CD4-positive, alpha-beta T cell (primary cell): ENCODE data around the gene RAI1. TPM values are rescaled to one million over a fixed set of nuclear protein-coding genes. Genes with fewer than 3 reads are reported as not detected.

Experiments used
- ATAC-seq: fragments of 200-7000 bp; cut with Tn5 transposase; one replicate; pipeline ENCODE4 v1.10.0; 2022; ENCODE audit warnings: mild to moderate bottlenecking; ENCODE audit not compliant: poor library complexity
- CTCF ChIA-PET: fragments of 350-600 bp; sonication (Branson Sonifier 250); formaldehyde crosslinking; loops from one replicate; lab custom pipeline; 2021; ENCODE audit warnings: antibody characterized with exemption, inconsistent platforms; lab: Charles Lee
- POLR2A ChIA-PET: fragments of 350-600 bp; sonication (Branson Sonifier 250); formaldehyde crosslinking; loops from one replicate; lab custom pipeline; 2021; ENCODE audit warnings: antibody characterized with exemption, inconsistent platforms; lab: Charles Lee
- DNase-seq, 14 experiments: peaks; one replicate each; pipeline ENCODE4 v3.0.0-alpha.2; 2013 to 2020; ENCODE audit warnings: mixed read lengths in 2 of 14
- H3K27ac ChIP-seq, 2 donors: one replicate each; pipeline versions ENCODE4 v1.5.1 to v1.7.0; 2013; ENCODE audit warnings: low read length in 2 of 2, low read depth in 1 of 2, mild to moderate bottlenecking in 1 of 2
- H3K27me3 ChIP-seq, 2 experiments: 1 replicate in 1 of 2; 2 replicates in 1 of 2; pipeline versions ENCODE4 v1.6.1 to v1.7.0; 2013; ENCODE audit warnings: low read length in 2 of 2, control low read depth in 1 of 2, mild to moderate bottlenecking in 1 of 2, moderate library complexity in 1 of 2; ENCODE audit not compliant: insufficient read depth in 2 of 2, control insufficient read depth in 1 of 2
- H3K36me3 ChIP-seq: one replicate; pipeline ENCODE4 v1.6.1; 2013; ENCODE audit warnings: low read length, control low read depth; ENCODE audit not compliant: insufficient read depth
- H3K4me1 ChIP-seq: one replicate; pipeline ENCODE4 v1.6.1; 2013; ENCODE audit warnings: low read length, control low read depth; ENCODE audit not compliant: insufficient read depth
- H3K4me3 ChIP-seq: one replicate; pipeline ENCODE4 v1.5.1; 2013; ENCODE audit warnings: mild to moderate bottlenecking, low read length, moderate library complexity
- H3K9me3 ChIP-seq, 2 experiments: 1 replicate in 1 of 2; 2 replicates in 1 of 2; pipeline versions ENCODE4 v1.6.1 to v1.7.0; 2013; ENCODE audit warnings: low read length in 2 of 2, mild to moderate bottlenecking in 2 of 2, control low read depth in 1 of 2, moderate library complexity in 1 of 2; ENCODE audit not compliant: control insufficient read depth in 1 of 2, insufficient read depth in 1 of 2
- H3K27ac Mint-ChIP-seq: one replicate; pipeline ENCODE4 v1.8.0; 2020; ENCODE audit warnings: mixed read lengths
- H3K27me3 Mint-ChIP-seq: one replicate; pipeline ENCODE4 v1.8.0; 2021; ENCODE audit warnings: mixed read lengths
- H3K36me3 Mint-ChIP-seq: one replicate; pipeline ENCODE4 v1.8.0; 2021; ENCODE audit warnings: low read depth, mixed read lengths
- H3K4me1 Mint-ChIP-seq: one replicate; pipeline ENCODE4 v1.8.0; 2021; ENCODE audit warnings: low read depth, mixed read lengths
- H3K4me3 Mint-ChIP-seq: one replicate; pipeline ENCODE4 v1.8.0; 2020; ENCODE audit warnings: mild to moderate bottlenecking, mixed read lengths
- H3K9me3 Mint-ChIP-seq: one replicate; pipeline ENCODE4 v1.8.0; 2020; ENCODE audit warnings: mixed read lengths
- intact Hi-C, 2 experiments: fragments of 100-400 bp; cut with DNase I in 1 of 2; cut with micrococcal nuclease in 1 of 2; formaldehyde crosslinking; loops; one replicate each; pipeline versions ENCODE4 v1.15.1 to v1.9.0; 2023 to 2025; cut with DNase I, micrococcal nuclease
- total RNA-seq, 174 experiments: library from RNA in 2 of 174; stranded (reverse) in 2 of 174; gene quantifications; one replicate each; pipeline ENCODE4 v1.2.3 and lab custom pipeline; 2021 to 2026
- TF ChIP-seq, protein P1 (sequence below): fragments of 200-600 bp; IDR thresholded peaks from one replicate; pipeline ENCODE4 v1.8.0; 2022; ENCODE audit warnings: antibody characterized with exemption, mild to moderate bottlenecking

Gene RAI1
- total RNA-seq, 2 experiments from 2014 or later = 19.3 to 25.2 TPM

GRCh38 chr17:17692353-17693252, 11.3 kb downstream of the RAI1 start:
- Mint-ChIP-seq H3K4me3 (peak overlapping the region; percentile 81), H3K27me3 (no peaks in the 10 kb centered on the region), H3K9me3 (no peaks in the 10 kb centered on the region), H3K27ac (peak overlapping the region; percentile 96), H3K36me3 (peaks cover 5% of the 10 kb centered on the region), H3K4me1 (peaks cover 65% of the 10 kb centered on the region)
- peak overlapping the region in 1 of 2 donors; percentile 51 for H3K27ac ChIP-seq
- no peaks in the 10 kb centered on the region for H3K27me3 ChIP-seq
- peaks cover 58% of the 10 kb centered on the region for H3K4me1 ChIP-seq
- no peaks in the 10 kb centered on the region for H3K9me3 ChIP-seq
- intact Hi-C loops = loop anchor here (1.0 to 10.0 kb wide), 4 partner anchors 8 to 280 kb away; partner anchors contain the start of genes DRC3 (in 1 of the 2) and TOM1L2 (in 1 of the 2)
- H3K4me3 ChIP-seq = no peak overlapping the region
- TF ChIP-seq, protein P1, sequence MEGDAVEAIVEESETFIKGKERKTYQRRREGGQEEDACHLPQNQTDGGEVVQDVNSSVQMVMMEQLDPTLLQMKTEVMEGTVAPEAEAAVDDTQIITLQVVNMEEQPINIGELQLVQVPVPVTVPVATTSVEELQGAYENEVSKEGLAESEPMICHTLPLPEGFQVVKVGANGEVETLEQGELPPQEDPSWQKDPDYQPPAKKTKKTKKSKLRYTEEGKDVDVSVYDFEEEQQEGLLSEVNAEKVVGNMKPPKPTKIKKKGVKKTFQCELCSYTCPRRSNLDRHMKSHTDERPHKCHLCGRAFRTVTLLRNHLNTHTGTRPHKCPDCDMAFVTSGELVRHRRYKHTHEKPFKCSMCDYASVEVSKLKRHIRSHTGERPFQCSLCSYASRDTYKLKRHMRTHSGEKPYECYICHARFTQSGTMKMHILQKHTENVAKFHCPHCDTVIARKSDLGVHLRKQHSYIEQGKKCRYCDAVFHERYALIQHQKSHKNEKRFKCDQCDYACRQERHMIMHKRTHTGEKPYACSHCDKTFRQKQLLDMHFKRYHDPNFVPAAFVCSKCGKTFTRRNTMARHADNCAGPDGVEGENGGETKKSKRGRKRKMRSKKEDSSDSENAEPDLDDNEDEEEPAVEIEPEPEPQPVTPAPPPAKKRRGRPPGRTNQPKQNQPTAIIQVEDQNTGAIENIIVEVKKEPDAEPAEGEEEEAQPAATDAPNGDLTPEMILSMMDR = no peak
- POLR2A ChIA-PET = interaction anchor here (0.8 to 1.4 kb wide), 3 partner anchors 11 to 92 kb away, joined by 3 to 4 read pairs (median 3); no protein-coding TSS in a partner anchor
- H3K36me3 ChIP-seq = no peaks in the 10 kb centered on the region
- no peak for DNase-seq
- CTCF ChIA-PET = no interaction called here
- ATAC-seq = no peak

DNA sequence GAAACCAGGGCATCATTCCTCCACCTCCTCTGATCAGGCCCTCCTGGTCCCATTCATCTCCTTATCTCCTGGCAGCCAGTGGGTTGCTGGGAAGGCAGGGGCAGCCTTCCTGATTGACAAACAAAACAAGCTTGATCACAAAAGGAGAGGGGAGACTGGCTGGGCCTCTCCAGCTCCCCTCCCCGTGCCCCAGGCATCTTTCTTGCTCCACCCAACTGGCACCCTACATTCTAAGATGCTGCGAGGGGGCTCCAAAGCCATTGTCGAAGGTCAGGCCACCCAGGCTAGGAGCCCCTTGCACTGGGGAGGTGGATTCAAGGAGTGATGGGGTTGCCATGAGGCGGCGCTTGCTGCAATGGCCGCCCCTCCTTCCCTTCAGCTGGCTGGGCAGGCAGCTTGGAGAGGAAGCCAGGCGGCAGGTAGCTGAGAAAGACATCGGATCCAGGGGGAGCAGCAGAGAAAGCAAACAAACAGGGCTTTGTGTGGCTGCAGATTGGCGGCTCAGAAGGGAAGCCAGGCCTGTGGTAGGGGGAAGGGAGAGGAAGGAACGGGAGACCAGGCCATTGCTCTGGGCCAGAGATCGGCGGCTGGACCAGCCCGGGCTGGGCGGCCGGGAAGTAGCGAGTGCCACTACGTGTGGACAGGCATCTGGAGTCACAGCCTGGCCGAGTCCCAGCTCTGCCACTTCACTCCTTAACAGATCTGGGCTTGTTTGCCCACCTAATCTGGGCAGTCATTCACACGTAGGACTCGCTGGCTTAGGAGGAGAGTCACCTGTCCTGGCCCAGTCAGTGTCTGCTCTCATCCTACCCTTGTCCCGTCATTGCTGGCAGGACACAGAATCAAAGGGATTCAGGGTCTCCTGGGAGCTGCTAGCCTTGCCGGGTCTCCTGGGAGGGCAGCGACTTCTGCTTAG, 12.3 kb downstream of the RAI1 start:
- H3K36me3 Mint-ChIP-seq = peaks cover 5% of the 10 kb centered on the region
- no peaks in the 10 kb centered on the region for H3K9me3 Mint-ChIP-seq
- peak overlapping the region; percentile 87 to 95 for H3K27ac ChIP-seq
- no peaks in the 10 kb centered on the region for H3K9me3 ChIP-seq
- DNase-seq = peak in 2 of 14 experiments; percentile 31 to 41
- H3K4me1 ChIP-seq = peaks cover 58% of the 10 kb centered on the region
- H3K4me3 ChIP-seq = peak overlapping the region; percentile 76
- POLR2A ChIA-PET = interaction anchor here (0.8 to 2.4 kb wide), 7 partner anchors 10 to 167 kb away, joined by 3 to 20 read pairs (median 4); partner anchors contain the start of gene PEMT
- H3K4me1 Mint-ChIP-seq = peaks cover 66% of the 10 kb centered on the region
- TF ChIP-seq, protein P1 = no peak
- H3K27ac Mint-ChIP-seq = peak overlapping the region; percentile 96
- peak overlapping the region; percentile 81 for H3K4me3 Mint-ChIP-seq
- ATAC-seq = no peak
- CTCF ChIA-PET = no interaction called here
- H3K36me3 ChIP-seq = no peaks in the 10 kb centered on the region
- H3K27me3 Mint-ChIP-seq = no peaks in the 10 kb centered on the region
- intact Hi-C loops = loop anchor here (1.0 to 10.0 kb wide), 4 partner anchors 9 to 279 kb away; partner anchors contain the start of genes DRC3 (in 1 of the 2) and TOM1L2 (in 1 of the 2)
- no peaks in the 10 kb centered on the region for H3K27me3 ChIP-seq
